ENCODE results near the gene IGFALS.

The IGFALS gene

DNA sequence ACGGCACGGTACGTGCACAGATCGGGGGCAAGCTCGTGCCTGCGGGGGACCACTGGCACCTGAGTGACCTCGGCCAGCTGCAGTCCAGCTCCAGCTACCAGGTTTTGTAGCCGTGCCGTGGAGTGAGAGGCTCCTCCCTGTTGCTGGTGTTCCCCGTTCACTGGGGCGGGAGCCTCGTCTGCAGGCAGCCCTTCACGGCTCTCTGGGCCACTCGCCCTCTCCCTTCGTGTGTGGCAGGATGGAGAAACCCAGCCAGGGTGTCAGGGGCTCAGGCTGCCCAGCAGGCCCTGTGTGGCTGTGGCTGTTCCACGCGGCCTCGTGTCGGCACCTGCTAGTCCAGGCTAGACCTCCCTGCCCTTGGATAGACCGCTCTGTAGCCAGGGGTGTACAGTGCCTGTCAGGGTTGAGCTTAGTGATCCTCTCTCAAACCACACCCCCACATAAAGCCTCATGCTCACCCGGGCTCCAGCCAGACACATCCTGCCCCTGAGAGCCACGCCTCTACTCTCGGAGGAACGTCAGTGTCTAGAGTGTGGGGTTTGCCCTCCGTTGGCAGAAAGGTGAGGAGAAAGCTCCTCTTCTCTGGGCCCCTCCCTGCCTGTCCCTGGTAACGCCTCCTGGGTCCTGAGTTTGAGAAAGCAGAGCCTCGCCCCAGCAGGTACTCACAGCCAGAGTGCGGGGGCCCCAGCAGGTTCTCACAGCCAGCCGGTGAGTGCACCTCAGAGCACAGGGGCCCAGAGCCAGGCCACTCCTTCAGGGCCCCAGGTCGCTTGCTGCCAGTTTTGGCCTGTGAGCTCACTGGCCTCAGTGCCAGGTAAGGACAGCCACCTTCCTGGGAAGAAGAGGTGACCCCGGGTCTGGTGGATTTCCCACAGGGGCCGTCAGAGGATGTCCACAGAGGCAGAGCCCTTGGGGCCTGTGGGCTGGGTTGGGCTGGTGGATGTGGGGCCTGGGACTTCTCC, 49.8 kb downstream of the IGFALS start:
- no peak for DNase-seq (ENCODE audit: low read depth)

DNA sequence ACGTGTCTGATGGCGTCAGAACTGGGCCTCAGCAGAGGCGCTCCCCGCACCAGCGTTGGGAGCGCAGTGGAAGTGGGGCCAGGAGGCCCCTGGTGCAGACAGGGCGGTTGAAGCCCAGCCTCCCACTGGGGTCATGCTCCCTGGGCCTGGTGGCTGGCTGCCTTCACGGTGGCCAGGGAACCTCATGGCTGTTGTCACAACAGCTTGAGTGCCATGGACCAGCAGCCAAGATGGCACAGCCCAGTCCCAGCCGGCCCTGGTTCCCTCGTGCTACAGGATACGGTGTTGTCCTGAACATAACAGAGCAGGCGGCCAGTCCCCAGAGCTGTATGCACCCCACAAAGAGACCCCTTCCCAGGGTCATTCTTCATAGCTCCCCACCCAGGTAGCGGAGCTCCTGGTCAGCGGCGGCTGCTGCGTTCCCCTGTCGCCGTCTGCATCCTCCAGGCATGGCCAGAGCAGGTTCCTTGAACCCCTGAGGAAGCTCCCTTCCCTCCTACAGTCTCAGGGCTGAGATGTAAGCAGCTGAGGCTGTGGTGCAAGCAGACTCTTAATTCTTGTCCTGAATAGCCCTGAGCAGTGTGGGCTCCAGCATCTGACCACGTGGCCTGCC, 51.8 kb downstream of the IGFALS start:
- no peak for DNase-seq (ENCODE audit: low read depth)

DNA sequence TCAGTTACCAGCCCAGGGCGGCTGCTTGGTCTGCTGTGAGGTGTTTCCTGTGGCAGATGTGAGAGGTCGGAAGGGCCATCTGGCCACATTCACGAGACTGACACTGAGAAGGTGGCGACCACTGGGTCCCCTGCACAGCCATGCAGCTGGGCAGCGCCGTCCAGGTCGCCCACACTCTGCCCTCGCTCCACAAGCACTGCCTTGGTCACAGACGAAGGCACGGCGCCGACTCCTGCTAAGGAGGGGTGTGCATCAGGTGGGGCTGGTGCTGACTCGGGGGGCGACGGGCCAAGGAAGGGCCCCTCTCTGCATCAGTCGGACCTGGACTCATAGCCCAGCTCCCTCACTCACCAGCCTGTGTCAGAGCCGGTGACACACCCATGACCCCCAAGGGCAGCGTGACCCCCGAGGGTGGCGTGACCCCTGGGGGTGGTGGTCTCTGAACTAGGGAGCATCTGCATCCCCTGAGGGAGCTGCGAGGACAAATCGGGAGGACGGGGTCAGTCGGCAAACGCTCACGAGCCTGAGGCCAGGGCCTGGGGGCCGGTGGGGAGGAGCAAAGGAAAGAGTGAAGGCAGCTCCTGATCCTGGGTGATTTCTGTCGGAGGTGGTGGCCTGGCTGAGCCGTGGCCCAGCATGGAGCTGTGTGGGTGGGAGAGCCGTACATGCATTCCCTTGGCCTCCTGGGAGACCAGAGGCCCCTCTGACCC, 52.6 kb downstream of the IGFALS start:
- no peak for DNase-seq (ENCODE audit: low read depth)
